ENCODE data around the gene RPL11.
"Not testable (repeated sequence)": the region's sequence is repeated elsewhere in the genome, so short reads cannot be mapped to it uniquely, and the experiment has no call there.

RPL11 gene

DNA sequence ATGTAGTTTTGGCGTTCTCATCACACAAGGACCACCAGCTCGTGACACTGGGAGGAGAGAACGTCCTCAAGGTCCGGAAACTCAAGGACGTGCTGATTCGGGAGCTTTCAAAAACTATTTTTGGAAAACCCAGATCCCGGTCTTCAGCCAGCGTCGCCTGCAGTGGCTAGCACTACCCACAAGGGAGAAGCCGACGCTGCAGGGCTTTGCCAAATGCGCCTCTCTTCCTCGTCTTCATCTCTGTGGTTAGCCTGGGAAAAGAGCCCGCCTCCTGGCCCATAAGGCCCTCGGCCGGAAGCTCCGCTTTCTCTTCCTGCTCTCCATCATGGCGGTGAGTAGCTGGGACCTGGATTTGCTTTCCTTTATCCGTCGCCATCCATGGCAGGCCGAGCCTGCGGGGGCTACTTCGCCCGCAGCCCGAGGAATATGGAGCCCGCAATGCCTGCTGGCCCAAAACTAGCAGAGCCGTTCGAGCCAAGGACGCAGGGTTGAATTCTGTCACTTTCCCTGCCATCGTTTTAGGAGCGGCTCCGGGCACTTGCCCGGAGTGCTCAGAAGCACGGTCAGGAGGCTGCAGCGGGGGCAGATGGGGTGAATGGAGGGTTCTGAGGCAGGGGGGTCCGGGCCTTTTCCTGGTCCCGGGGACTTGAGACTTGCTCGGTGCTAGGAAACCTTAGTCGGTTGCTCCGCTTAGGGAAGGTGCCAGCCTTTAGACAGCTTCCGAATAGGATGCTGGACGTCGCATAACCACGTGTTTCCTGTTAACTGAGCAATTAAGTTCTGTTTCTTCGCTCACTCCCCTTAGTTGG is at the start of gene RPL11:
RPL11 (plus strand) TSS at position 308 of the 809 bp plus-strand sequence; CDS start at position 326, 18 bp downstream.
- peak; percentile 77 for DNase-seq (ENCODE audit: low read depth)

DNA sequence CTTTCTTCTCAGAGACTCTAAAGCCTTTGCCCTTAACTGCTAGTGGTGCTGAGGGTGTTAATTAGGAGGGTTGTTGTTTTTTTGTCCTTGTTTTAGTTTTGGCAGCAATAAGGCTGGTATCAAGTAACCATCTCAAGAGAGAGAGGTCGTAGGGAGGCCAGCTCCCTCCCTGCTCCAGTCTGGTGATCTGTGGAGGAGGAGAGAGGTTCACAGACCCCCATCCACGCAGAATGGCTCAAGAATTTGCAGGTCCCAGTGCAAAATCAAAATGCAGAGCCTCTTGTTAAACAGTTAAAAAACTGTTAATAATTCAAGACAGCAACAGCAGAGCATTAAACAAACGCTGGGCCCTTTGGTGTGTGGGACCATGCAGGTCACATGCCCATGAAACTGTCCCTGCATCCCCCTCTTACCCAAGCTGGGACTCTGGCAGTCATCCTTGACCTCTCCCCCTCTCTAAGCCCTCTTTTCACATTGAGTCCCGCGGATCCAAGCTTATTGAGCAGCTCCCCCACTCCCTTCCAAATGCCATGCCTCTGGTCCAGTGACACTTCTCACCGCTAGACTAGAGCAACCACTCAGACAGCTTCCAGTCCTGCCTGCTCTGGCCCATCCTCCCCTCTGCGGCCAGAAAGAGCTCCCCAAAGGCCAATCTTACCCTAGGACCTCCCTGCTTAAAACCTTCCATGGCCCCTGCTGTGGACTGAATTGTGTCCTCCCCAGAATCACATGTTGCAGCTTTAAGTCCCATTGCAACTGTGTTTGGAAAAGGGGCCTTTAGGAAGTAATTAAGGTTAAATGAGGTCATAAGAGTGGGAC is 47.7 kb upstream of the RPL11 start:
- DNase-seq (ENCODE audit: low read depth): no peak

GRCh38 chr1:23644555-23644866 is 47.1 kb upstream of the RPL11 start:
- DNase-seq (ENCODE audit: low read depth): no peak

GRCh38 chr1:23645338-23645737 is 46.3 kb upstream of the RPL11 start:
- DNase-seq (ENCODE audit: low read depth): no peak

DNA sequence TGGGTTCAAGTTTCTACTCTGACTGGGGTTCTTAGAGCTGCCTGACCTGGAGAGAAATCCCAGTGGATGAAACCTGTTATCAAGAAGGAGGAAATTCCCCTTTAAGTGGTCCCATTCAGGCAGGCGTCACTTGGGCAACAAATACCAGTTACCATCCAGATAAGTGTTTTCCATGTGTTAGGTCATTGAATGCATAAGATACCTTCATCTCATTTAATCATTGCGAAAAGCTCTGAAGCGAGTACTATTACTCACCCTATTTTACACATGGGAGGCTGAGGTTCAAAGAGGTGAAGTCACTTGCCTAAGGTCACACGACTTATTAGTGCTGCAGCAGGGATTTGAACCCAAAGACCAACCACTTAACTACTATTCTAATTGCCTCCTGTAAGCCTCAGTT is 45.5 kb upstream of the RPL11 start:
- no peak for DNase-seq (ENCODE audit: low read depth)

GRCh38 chr1:23646541-23646940 is 45.1 kb upstream of the RPL11 start:
- DNase-seq (ENCODE audit: low read depth): no peak

GRCh38 chr1:23648576-23648975 is 43.0 kb upstream of the RPL11 start:
- DNase-seq (ENCODE audit: low read depth): no peak

GRCh38 chr1:23649157-23649556 is 42.4 kb upstream of the RPL11 start:
- DNase-seq (ENCODE audit: low read depth): not testable (repeated sequence)

- no peak for DNase-seq (ENCODE audit: low read depth)
Measured at GRCh38 chr1:23650344-23650990, 41.1 kb upstream of the RPL11 start.

- no peak for DNase-seq (ENCODE audit: low read depth)
Measured at GRCh38 chr1:23651069-23651808, 40.4 kb upstream of the RPL11 start.

DNA sequence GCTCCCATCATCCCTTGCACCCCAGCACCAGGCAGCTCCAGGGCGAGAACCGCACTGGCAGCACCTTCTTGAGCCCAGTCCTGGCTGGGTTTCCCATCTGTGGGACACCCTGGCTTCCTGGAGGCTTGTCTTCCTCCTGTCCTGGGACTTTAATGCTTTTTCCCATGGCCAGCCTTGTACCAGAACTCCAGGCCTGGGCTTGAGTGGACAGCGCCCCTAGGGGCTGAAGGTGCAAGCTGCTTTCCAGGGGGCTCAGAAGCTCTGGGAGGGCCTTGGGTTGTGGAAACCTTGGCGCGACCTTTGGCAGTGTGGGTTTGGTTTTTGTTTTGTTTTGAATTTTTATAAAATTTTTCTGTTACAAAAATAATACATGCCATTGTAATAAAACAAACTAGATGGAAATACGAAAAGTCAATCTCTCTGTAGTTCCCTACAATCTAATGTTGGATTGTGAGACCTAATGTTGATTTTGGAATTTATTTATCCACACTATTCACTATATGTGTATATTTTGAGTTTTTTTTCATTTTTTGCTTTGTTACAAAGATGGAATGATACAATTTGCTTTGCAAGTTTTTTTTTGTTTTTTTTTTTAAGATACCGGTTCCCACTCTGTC is 33.8 kb upstream of the RPL11 start:
- peak; percentile 5 for DNase-seq (ENCODE audit: low read depth)

GRCh38 chr1:23660671-23661070 is 30.9 kb upstream of the RPL11 start:
- DNase-seq (ENCODE audit: low read depth): no peak

DNA sequence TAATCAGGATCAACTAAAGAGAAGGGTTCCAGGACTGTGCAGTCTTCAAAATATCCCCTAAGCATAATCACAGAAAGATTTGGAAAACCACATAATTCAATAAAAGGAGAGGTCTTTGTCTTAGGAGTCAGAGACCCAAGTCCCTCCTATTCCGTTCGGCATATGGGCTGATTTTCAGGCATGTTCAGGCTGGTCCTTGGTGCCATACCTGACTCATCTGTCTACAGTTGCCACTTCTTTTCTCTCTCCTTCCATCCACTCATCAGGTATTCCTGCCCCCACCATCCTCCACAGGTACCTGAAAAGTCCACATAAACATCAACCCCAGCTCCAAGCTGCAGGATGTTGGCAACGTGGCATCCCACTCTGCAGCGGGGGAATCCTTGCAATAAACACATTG is 29.7 kb upstream of the RPL11 start:
- no peak for DNase-seq (ENCODE audit: low read depth)

GRCh38 chr1:23664837-23665795 is 26.5 kb upstream of the RPL11 start:
- no peak for DNase-seq (ENCODE audit: low read depth)

- DNase-seq (ENCODE audit: low read depth): no peak
Measured at GRCh38 chr1:23667411-23667810, 24.2 kb upstream of the RPL11 start.

DNA sequence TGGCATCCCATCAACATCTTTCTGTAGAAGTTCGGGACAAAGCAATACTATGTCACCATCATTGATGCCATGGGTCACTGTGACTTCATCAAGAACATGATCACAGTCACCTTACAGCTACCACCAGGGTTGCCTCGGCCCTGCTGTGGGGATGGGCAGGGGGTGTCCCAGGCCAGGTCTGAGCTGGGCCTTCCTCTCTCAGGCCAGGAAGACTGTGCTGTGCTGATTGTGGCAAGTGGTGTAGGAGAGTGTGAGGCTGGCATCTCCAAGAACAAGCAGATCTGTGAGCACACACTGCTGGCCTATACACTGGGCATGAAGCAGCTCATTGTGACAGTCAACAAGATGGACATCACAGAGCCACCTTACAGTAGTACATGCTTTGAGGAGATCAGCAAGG is 20.9 kb upstream of the RPL11 start:
- DNase-seq (ENCODE audit: low read depth): no peak

DNA sequence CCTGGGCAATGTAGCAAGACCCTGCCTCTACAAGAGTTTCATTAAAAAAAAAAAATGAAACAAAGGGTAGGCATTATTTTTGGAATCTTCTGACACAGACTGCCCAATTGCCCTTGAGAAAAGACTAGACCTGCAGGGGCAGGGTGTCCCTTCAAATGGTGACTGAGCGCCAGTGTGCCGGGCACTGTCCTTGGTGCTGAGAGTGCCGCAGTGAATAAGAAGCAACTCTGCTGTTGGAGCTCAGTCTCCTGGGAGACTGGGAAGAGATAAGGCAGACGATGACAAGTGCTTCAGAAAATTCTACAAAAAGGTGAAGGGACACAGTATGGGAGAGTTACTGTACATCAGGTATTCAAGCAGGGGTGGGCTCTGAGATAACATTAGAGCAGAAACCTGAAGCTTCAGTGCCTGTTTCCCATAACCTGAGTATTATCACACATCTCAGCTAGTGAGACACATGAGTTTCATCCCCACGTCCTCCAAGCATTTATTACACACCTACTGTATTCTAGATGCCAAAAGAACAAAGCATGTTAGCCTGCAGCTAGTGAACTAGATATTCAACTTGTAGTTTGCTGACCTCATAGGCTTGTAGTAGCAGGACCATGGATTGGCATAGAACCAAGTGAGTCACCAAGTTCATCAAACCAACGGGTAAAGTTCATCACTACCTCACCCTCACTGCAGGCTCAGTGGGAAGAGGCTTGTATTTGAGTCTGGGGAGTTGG is 18.4 kb upstream of the RPL11 start:
- DNase-seq (ENCODE audit: low read depth): no peak

DNA sequence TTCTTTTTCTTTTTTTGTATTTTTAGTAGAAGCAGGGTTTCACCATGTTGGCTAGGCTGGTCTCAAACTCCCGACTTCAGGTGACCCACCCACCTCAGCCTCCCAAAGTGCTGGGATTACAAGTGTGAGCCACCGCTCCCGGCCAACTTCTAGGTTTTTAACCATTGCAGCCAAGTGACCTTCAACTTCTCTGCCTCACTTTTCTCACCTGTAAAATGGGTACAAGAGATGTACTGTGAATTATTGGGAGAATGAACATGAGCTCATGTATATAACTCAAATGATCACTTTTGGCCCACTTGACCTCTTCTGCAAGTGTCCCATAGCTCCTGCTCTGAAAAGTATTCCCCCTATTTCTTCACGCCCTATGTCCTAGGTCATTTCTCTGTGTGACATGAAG is 11.8 kb upstream of the RPL11 start:
- no peak for DNase-seq (ENCODE audit: low read depth)

- DNase-seq (ENCODE audit: low read depth): no peak
Measured at GRCh38 chr1:23682946-23683345, 8.7 kb upstream of the RPL11 start.

DNA sequence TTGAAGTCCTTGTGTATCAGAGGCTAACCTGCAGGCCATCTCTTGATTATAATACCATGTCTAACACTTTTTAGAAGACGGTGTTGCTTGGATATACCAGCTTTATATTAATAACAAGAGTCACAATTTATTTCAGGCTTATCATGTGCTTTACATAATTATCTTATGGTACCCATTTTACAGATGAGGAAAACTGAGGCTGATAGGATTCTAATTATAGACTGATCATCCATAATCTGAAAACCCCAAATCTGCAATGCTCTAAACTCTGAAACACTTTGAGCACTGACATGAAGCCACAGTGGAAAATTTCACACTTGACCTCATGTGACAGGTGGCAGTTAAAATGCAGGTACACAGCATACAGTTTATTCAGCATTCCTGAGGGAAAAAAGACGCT is 7.2 kb upstream of the RPL11 start:
- DNase-seq (ENCODE audit: low read depth): no peak
